GM18909 (cell line): Measurements from ENCODE around the gene EDN3.

Experiments used
- ATAC-seq: cut with Tn5 transposase; IDR thresholded peaks from one replicate; pipeline ENCODE4 v1.9.1; 2021; ENCODE audit warnings: mild to moderate bottlenecking; ENCODE audit not compliant: unreplicated experiment, poor library complexity

EDN3 gene

DNA sequence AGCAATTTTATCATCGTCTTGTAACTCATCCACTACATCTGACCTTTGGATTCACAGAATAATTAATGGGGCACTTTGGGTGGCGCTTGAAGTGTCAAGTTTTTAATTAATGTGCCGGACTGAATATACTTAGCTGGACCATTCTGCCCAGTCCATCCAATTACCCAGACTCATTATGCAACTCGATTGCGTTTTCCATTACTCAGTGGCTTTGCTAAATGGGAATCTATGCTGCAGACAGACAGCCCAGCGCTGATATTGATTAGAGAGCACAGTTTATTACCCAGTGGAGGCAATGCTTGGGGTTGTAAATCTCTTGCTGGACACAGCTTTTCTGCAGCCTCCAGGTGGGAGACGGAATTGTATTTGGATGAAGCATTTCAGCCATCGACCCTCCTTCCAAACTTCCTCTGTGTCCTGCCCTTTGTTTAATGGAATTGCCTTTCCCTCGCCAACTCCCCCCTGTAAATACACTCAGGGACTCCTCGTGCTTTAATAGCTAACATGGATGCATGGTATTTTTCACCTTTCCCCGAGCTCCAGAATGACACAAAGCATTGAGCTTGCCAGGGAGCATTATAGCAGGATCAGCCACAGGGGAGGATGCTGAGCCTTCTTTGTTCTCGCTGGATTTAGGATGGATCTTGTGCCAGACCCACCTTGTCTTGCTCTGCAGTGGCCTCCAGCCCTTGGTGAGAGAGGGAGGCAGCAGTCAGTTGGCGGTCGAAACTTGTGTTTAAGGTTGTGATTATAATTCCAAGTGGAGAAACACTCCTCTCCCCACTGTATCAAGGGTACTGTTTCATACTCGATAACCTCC, 59.7 kb downstream of the EDN3 start:
- no peak for ATAC-seq

DNA sequence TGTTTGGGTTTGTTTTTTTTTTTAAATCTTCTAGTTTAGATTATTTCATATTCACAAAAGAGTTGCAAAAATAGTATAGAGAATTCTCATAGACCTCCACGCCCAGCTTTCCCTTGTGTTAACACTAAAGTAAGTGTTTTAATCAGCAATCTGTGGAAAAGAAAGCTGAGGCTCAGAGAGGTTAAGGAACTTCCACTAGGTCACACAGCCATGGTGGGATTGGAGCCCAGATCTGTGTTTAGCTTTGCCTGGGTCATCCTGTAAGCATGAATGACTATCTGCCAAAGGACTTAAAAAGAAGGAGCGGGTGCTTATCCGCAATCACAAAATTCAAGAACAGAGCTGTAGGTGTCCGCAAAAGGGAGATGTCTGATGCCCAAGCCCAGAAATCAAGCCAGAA, 60.5 kb downstream of the EDN3 start:
- no peak for ATAC-seq

DNA sequence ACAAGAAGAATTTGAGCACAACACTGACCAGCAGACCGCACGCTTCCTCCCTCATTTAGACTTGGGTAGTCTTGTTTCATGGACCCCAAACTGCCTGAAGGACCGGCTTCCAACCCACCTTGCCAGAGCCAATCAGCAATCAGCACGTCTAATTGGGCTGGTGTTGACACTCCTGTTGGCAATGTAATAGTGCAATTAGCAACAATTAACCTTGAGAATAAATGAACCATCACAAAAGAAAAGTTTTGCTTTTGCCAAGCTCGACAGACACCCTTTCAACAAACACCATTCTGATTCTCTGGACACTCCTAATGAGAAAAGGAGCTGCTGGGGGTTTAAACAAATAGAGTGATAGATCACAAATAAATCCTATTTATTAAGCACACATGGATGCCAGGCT, 61.0 kb downstream of the EDN3 start:
- ATAC-seq: no peak

GRCh38 chr20:59363101-59363500, 62.7 kb downstream of the EDN3 start:
- no peak for ATAC-seq

- no peak for ATAC-seq
Measured at GRCh38 chr20:59364611-59365010, 64.2 kb downstream of the EDN3 start.

- ATAC-seq: no peak
Measured at GRCh38 chr20:59365611-59366285, 65.3 kb downstream of the EDN3 start.

- ATAC-seq: no peak
Measured at GRCh38 chr20:59371431-59371830, 71.0 kb downstream of the EDN3 start.

DNA sequence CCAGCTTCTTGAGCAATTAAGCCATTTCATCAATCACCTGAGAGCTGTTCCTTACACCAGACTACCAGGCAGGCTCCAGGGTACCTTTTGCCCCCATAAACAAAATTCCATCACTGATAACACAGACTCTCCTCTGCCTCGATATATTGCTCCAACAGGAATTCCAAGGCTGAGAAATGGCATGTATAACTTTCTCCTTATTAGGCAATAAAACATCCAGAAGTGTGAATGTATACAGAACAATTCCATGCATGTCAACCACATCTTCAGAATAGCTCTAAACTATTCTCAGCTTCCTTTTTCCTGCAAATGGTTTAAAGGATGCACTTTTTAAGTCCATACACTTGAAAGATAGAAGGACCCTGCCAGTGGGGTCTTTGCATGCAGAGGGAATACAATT, 73.8 kb downstream of the EDN3 start:
- ATAC-seq: no peak

- ATAC-seq: no peak
Measured at GRCh38 chr20:59375541-59375940, 75.1 kb downstream of the EDN3 start.
